ENCODE results near the gene ADCY10. TPM values are rescaled to one million over a fixed set of nuclear protein-coding genes. Genes with fewer than 3 reads are reported as not detected.

ADCY10 gene
- total and polyA plus RNA-seq, 9 of the 15 experiments (the other 6 are each of a cell fraction or from before 2014, with no cell fraction given), result 0.08 to 0.86 (median 0.22) TPM

GRCh38 chr1:167826127-167826526 is 87.8 kb downstream of the ADCY10 start (continued):
- no peak for TF ChIP-seq PRPF4 (IDR thresholded peaks at IDR 0.05; ENCODE audit: insufficient read depth, low read depth, low read length, poor library complexity, severe bottlenecking)
- TF ChIP-seq CUX1 (CRISPR knock-in tag; IDR thresholded peaks at IDR 0.05), result 0 out of 2 replicates have a peak, but pooled peaks have one; percentile 31
- no peak for TF ChIP-seq KDM5B (IDR thresholded peaks at IDR 0.05; ENCODE audit: insufficient replicate concordance, low read depth, low read length)
- no peak for TF ChIP-seq MCM7 (IDR thresholded peaks at IDR 0.05)
- no peak for TF ChIP-seq SMARCE1 (IDR thresholded peaks at IDR 0.05)
- TF ChIP-seq ASH1L (IDR thresholded peaks at IDR 0.05; ENCODE audit: borderline replicate concordance, low read depth, partially characterized antibody), result no peak
- no peak for TF ChIP-seq HOMEZ (CRISPR knock-in tag; IDR thresholded peaks at IDR 0.05)
- TF ChIP-seq MBD2 (IDR thresholded peaks at IDR 0.05; ENCODE audit: borderline replicate concordance, low read depth), result no peak
- TF ChIP-seq NBN (IDR thresholded peaks at IDR 0.05; ENCODE audit: low read depth), result no peak
- TF ChIP-seq HEY1 (CRISPR knock-in tag; IDR thresholded peaks at IDR 0.05; ENCODE audit: borderline replicate concordance), result no peak
- peak; percentile 89; the same call in 1 of the 2 replicates for TF ChIP-seq DMBX1 (CRISPR knock-in tag; IDR thresholded peaks at IDR 0.05; ENCODE audit: borderline replicate concordance)
